OCI-LY7 (cell line): ENCODE results near the gene EPHA6. TPM values are rescaled to one million over a fixed set of nuclear protein-coding genes. Genes with fewer than 3 reads are reported as not detected.

Experiments used
- BruUV-seq: library from RNA; stranded (reverse); fragments of 400-500 nt; replicated peaks from 2 replicates; lab custom pipeline; 2021; lab: Mats Ljungman, UMichigan
- CTCF ChIA-PET: fragments of 300-600 bp; sonication (Branson Sonifier 250); formaldehyde crosslinking; loops from one replicate; lab custom pipeline; 2022; ENCODE audit warnings: antibody characterized with exemption; ENCODE audit not compliant: unreplicated experiment; lab: Charles Lee
- POLR2A ChIA-PET: fragments of 300-600 bp; sonication (Branson Sonifier 250); formaldehyde crosslinking; loops from one replicate; lab custom pipeline; 2022; ENCODE audit warnings: antibody characterized with exemption; lab: Charles Lee
- DNase-seq: peaks from one replicate; pipeline ENCODE4 v3.0.0-alpha.2; 2015; ENCODE audit warnings: low spot score
- H2AFZ ChIP-seq: fragments of 200-600 bp; sonication (generic), shearing (Covaris generic); 2 replicates; pipeline ENCODE4 v1.6.1; 2014; ENCODE audit warnings: mild to moderate bottlenecking, antibody characterized with exemption, low read length, moderate library complexity
- H3K27ac ChIP-seq: fragments of 200-600 bp; sonication (generic); 2 replicates; pipeline ENCODE4 v1.5.1; 2014; ENCODE audit warnings: mixed run types, low read depth, mild to moderate bottlenecking, moderate library complexity, low read length, inconsistent platforms; ENCODE audit not compliant: poor library complexity, severe bottlenecking
- H3K36me3 ChIP-seq: fragments of 200-600 bp; sonication (generic); 2 replicates; pipeline ENCODE4 v1.6.1; 2014; ENCODE audit warnings: mild to moderate bottlenecking, antibody characterized with exemption, low read length, moderate library complexity, mixed read lengths; ENCODE audit not compliant: insufficient read depth
- H3K4me1 ChIP-seq: fragments of 200-600 bp; sonication (generic); 2 replicates; pipeline ENCODE4 v1.5.1; 2014; ENCODE audit warnings: mild to moderate bottlenecking, low read length; ENCODE audit not compliant: insufficient read depth, poor library complexity, severe bottlenecking
- H3K4me2 ChIP-seq: fragments of 200-600 bp; sonication (generic); 2 replicates; pipeline ENCODE4 v1.6.1; 2014; ENCODE audit warnings: mild to moderate bottlenecking, low read length
- H3K4me3 ChIP-seq: fragments of 200-600 bp; sonication (generic); 2 replicates; pipeline ENCODE4 v1.5.1; 2014; ENCODE audit warnings: mild to moderate bottlenecking, low read depth, low read length; ENCODE audit not compliant: poor library complexity, severe bottlenecking
- H3K79me2 ChIP-seq: fragments of 200-600 bp; sonication (generic); 2 replicates; pipeline ENCODE4 v1.6.1; 2016; ENCODE audit warnings: low read depth, mild to moderate bottlenecking, low read length, moderate library complexity, mixed read lengths; ENCODE audit not compliant: insufficient read depth
- H3K9me2 ChIP-seq: fragments of 200-600 bp; sonication (generic); 2 replicates; pipeline ENCODE4 v1.6.1; 2016; ENCODE audit warnings: mild to moderate bottlenecking, low read length, mixed read lengths; ENCODE audit not compliant: insufficient read depth
- H3K9me3 ChIP-seq: fragments of 200-600 bp; sonication (generic); 2 replicates; pipeline ENCODE4 v1.6.1; 2014; ENCODE audit warnings: mild to moderate bottlenecking, mixed run types, low read length, mixed read lengths
- H4K20me1 ChIP-seq: fragments of 200-600 bp; sonication (generic); 2 replicates; pipeline ENCODE4 v1.6.1; 2014; ENCODE audit warnings: mild to moderate bottlenecking, antibody characterized with exemption, low read length, moderate library complexity, mixed read lengths; ENCODE audit not compliant: insufficient read depth
- EZH2phosphoT487 ChIP-seq: fragments of 200-600 bp; sonication (generic); IDR thresholded peaks from 2 replicates; pipeline ENCODE4 v1.6.1; 2018; ENCODE audit warnings: low read depth, borderline replicate concordance, mild to moderate bottlenecking, mixed run types, antibody characterized with exemption, low read length, moderate library complexity, mixed read lengths
- intact Hi-C: fragments of 100-400 bp; cut with micrococcal nuclease; formaldehyde crosslinking; loops from one replicate; pipeline ENCODE4 v1.10.0; 2022; ENCODE audit not compliant: unreplicated experiment
- total RNA-seq, 2 experiments: library from RNA; depleted of rRNA in 1 of 2; stranded (reverse); fragments of >200 nt in 1 of 2; shearing (Covaris generic) in 1 of 2; gene quantifications; 2 replicates each; pipeline ENCODE4 v1.2.3, GENCODE V29; 2014 to 2022
- TF ChIP-seq, protein P1 (sequence below): fragments of 200-600 bp; sonication (generic); conservative IDR thresholded peaks from 2 replicates; pipeline ENCODE4 v1.5.1; 2014; ENCODE audit warnings: mild to moderate bottlenecking, antibody characterized with exemption, low read length, moderate library complexity, mixed read lengths

EPHA6 gene
- total RNA-seq, 2 experiments from 2014 or later: not detected

DNA sequence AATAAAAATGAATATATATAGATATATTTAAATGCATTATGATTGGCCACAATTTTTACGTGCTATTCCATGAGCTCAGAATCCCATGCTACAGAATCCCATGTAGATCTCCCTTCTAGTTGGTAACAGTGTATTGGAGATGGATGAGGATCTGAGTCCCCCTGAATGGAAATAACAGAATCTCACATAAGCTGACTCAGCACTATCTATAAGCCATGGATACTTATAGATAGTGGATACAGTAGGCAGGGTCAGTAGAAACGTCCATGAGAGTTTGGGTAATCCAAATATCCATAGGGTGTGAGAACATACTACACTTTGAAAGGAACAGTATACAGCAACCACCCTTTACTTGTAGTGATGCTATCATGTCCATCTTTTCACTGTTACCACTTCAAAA lies 375.4 kb downstream of the EPHA6 start:
- H3K4me2 ChIP-seq: no peak overlapping the region
- H3K27ac ChIP-seq: no peak overlapping the region
- no peak for DNase-seq
- no TSS peak for BruUV-seq
- H3K9me3 ChIP-seq: no peaks in the 10 kb centered on the region
- ChIA-PET POLR2A (no interaction called here), CTCF (no interaction called here)
- no peaks in the 10 kb centered on the region for H3K4me1 ChIP-seq
- no peaks in the 10 kb centered on the region for H3K36me3 ChIP-seq
- no peak overlapping the region for H3K4me3 ChIP-seq
- no peaks in the 10 kb centered on the region for H3K9me2 ChIP-seq
- H2AFZ ChIP-seq: no peak overlapping the region
- no peaks in the 10 kb centered on the region for H4K20me1 ChIP-seq
- H3K79me2 ChIP-seq: no peaks in the 10 kb centered on the region
- intact Hi-C loops: no loop called here
- TF ChIP-seq, protein P1, sequence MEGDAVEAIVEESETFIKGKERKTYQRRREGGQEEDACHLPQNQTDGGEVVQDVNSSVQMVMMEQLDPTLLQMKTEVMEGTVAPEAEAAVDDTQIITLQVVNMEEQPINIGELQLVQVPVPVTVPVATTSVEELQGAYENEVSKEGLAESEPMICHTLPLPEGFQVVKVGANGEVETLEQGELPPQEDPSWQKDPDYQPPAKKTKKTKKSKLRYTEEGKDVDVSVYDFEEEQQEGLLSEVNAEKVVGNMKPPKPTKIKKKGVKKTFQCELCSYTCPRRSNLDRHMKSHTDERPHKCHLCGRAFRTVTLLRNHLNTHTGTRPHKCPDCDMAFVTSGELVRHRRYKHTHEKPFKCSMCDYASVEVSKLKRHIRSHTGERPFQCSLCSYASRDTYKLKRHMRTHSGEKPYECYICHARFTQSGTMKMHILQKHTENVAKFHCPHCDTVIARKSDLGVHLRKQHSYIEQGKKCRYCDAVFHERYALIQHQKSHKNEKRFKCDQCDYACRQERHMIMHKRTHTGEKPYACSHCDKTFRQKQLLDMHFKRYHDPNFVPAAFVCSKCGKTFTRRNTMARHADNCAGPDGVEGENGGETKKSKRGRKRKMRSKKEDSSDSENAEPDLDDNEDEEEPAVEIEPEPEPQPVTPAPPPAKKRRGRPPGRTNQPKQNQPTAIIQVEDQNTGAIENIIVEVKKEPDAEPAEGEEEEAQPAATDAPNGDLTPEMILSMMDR: no peak
- TF ChIP-seq EZH2phosphoT487: no peak

DNA sequence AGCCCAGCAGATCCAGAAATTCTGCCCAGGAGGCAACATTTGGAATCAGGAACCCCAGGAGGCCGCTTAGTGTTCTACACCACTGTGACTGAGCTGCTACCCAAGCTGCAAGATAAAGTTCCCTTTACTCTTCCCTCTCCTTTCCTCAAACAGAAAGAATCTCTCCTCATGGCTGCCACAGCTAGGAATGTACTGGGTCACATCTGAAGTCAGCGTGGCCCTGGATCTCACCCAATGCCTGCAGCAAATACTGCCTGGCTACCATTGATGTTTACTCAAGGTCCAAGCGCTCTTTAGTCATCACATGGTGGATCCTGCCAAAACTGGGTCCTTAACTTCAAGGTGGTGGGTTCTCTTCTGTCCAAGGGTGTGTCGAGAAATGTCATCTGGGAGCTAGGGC lies 382.7 kb downstream of the EPHA6 start:
- ChIA-PET POLR2A (interaction anchor here (0.6 kb wide), 1 partner anchor 703 kb away, joined by 3 read pairs; no protein-coding TSS in a partner anchor), CTCF (no interaction called here)
- H3K79me2 ChIP-seq: no peaks in the 10 kb centered on the region
- H2AFZ ChIP-seq: no peak overlapping the region
- no peaks in the 10 kb centered on the region for H3K9me2 ChIP-seq
- H3K4me2 ChIP-seq: no peak overlapping the region
- no peaks in the 10 kb centered on the region for H3K4me1 ChIP-seq
- no peaks in the 10 kb centered on the region for H4K20me1 ChIP-seq
- DNase-seq: no peak
- intact Hi-C loops: no loop called here
- no peaks in the 10 kb centered on the region for H3K9me3 ChIP-seq
- no TSS peak for BruUV-seq
- no peaks in the 10 kb centered on the region for H3K36me3 ChIP-seq
- TF ChIP-seq, protein P1: no peak
- TF ChIP-seq EZH2phosphoT487: no peak
- no peak overlapping the region for H3K4me3 ChIP-seq
- H3K27ac ChIP-seq: no peak overlapping the region

DNA sequence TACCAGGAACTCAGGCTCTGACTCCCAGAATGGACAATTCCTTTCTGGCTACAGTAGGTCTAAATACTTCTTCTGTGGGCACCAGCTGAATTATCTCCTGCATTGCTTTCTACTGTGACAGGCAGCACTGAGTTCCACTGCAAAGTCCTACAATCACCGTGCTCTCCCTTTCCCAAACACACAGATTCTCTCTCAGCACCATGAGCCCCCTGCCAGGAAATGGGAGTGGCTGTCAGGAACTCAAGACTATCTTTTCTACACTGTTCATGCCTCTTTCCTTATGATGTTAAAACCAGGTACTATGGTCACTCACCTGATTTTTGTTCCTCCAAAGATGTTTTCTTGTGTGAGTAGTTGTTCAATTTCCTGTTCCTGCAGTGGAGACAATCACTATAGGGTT lies 383.4 kb downstream of the EPHA6 start:
- no TSS peak for BruUV-seq
- Histone ChIP-seq H3K79me2 (no peaks in the 10 kb centered on the region), H3K9me2 (no peaks in the 10 kb centered on the region), H3K36me3 (no peaks in the 10 kb centered on the region), H2AFZ (no peak overlapping the region), H3K4me2 (no peak overlapping the region), H3K4me3 (no peak overlapping the region), H4K20me1 (no peaks in the 10 kb centered on the region), H3K9me3 (no peaks in the 10 kb centered on the region), H3K4me1 (no peaks in the 10 kb centered on the region), H3K27ac (no peak overlapping the region)
- TF ChIP-seq, protein P1: no peak
- TF ChIP-seq EZH2phosphoT487: no peak
- CTCF ChIA-PET: no interaction called here
- POLR2A ChIA-PET: no interaction called here
- intact Hi-C loops: no loop called here
- DNase-seq: no peak
